Measurements from ENCODE around the gene ATP6V0D1. TPM values are rescaled to one million over a fixed set of nuclear protein-coding genes. Genes with fewer than 3 reads are reported as not detected.

The ATP6V0D1 gene
- total RNA-seq, 1 experiment from 2014 or later: 76.6 TPM

- no peak for DNase-seq
- no TSS peak for BruUV-seq (replicated peaks)
- H3K9me2 ChIP-seq (replicated peaks; ENCODE audit: low read length): no peaks in the 10 kb centered on the region
- H3K79me2 ChIP-seq (ENCODE audit: low read length): no peaks in the 10 kb centered on the region
- no peaks in the 10 kb centered on the region for H3K9me3 ChIP-seq (ENCODE audit: low read length)
- no peak overlapping the region for H3K4me3 ChIP-seq (ENCODE audit: low read length)
- no peaks in the 10 kb centered on the region for H3K27me3 ChIP-seq (ENCODE audit: low read length)
- no peak overlapping the region for H3K9ac ChIP-seq (ENCODE audit: low read length)
- no peaks in the 10 kb centered on the region for H4K20me1 ChIP-seq (ENCODE audit: low read length)
- no peak overlapping the region for H3K27ac ChIP-seq (ENCODE audit: low read length)
- ChIA-PET POLR2A (ENCODE audit: unreplicated experiment) (no interaction called here), CTCF (interaction anchor here (0.7 kb wide), 1 partner anchor 133 kb away, joined by 6 read pairs; no protein-coding TSS in a partner anchor)
- H2AFZ ChIP-seq (ENCODE audit: low read length): no peak overlapping the region
- H3K4me1 ChIP-seq (ENCODE audit: insufficient read depth, low read length): peaks cover 5% of the 10 kb centered on the region; the same call in 1 of the 2 replicates
- ATAC-seq: no peak
- TF ChIP-seq CTCF (conservative IDR thresholded peaks at IDR 0.05; ENCODE audit: low read depth, low read length): no peak
- TF ChIP-seq EZH2phosphoT487 (IDR thresholded peaks at IDR 0.05; ENCODE audit: borderline replicate concordance, low read length): no peak
- no peak for TF ChIP-seq EZH2 (IDR thresholded peaks at IDR 0.05; ENCODE audit: low read length, unreplicated experiment)
- no peaks in the 10 kb centered on the region for H3F3A ChIP-seq (ENCODE audit: low read length, unreplicated experiment)
- H3K4me2 ChIP-seq (ENCODE audit: low read length): no peak overlapping the region
- no peaks in the 10 kb centered on the region for H3K36me3 ChIP-seq (ENCODE audit: low read depth, low read length)
- intact Hi-C loops (cut with micrococcal nuclease): loop anchor here (10.0 kb wide), 1 partner anchor 49 kb away; no protein-coding TSS in a partner anchor
These were observed 87.2 kb downstream of the ATP6V0D1 start for GRCh38 chr16:67393788-67394154.

- BruUV-seq (replicated peaks): no TSS peak
- no peaks in the 10 kb centered on the region for H3K27me3 ChIP-seq (ENCODE audit: low read length)
- H4K20me1 ChIP-seq (ENCODE audit: low read length): no peaks in the 10 kb centered on the region
- no peak within 1 kb of the TSS for H2AFZ ChIP-seq (ENCODE audit: low read length)
- H3K9me2 ChIP-seq (replicated peaks; ENCODE audit: low read length): no peaks in the 10 kb centered on the region
- ChIA-PET POLR2A (ENCODE audit: unreplicated experiment) (no interaction called here), CTCF (interaction anchor here (0.7 kb wide), 1 partner anchor 132 kb away, joined by 6 read pairs; no protein-coding TSS in a partner anchor)
- H3K9ac ChIP-seq (ENCODE audit: low read length): no peak within 1 kb of the TSS
- H3K4me1 ChIP-seq (ENCODE audit: insufficient read depth, low read length): peaks cover 5% of the 10 kb centered on the region; the same call in 1 of the 2 replicates
- TF ChIP-seq EZH2 (IDR thresholded peaks at IDR 0.05; ENCODE audit: low read length, unreplicated experiment): no peak
- H3K27ac ChIP-seq (ENCODE audit: low read length): no peak within 1 kb of the TSS
- H3F3A ChIP-seq (ENCODE audit: low read length, unreplicated experiment): no peaks in the 10 kb centered on the region
- no peaks in the 10 kb centered on the region for H3K9me3 ChIP-seq (ENCODE audit: low read length)
- DNase-seq (no peak), ATAC-seq (no peak)
- H3K4me2 ChIP-seq (ENCODE audit: low read length): no peak within 1 kb of the TSS
- H3K4me3 ChIP-seq (ENCODE audit: low read length): no peak within 1 kb of the TSS
- H3K36me3 ChIP-seq (ENCODE audit: low read depth, low read length): no peaks in the 10 kb centered on the region
- intact Hi-C loops (cut with micrococcal nuclease): loop anchor here (10.0 kb wide), 1 partner anchor 48 kb away; no protein-coding TSS in a partner anchor
- no peaks in the 10 kb centered on the region for H3K79me2 ChIP-seq (ENCODE audit: low read length)
These were observed 87.7 kb downstream of the ATP6V0D1 start, which contains the start of gene TPPP3 for GRCh38 chr16:67393111-67393787. TPPP3 (minus strand) TSS chr16:67393498; CDS start chr16:67391111, 2,387 bp downstream.

- H3K9me2 ChIP-seq (replicated peaks; ENCODE audit: low read length): no peaks in the 10 kb centered on the region
- BruUV-seq (replicated peaks): no TSS peak
- no peak overlapping the region for H3K9ac ChIP-seq (ENCODE audit: low read length)
- no peaks in the 10 kb centered on the region for H3K36me3 ChIP-seq (ENCODE audit: low read depth, low read length)
- H2AFZ ChIP-seq (ENCODE audit: low read length): no peak overlapping the region
- POLR2A ChIA-PET (ENCODE audit: unreplicated experiment): no interaction called here
- DNase-seq (no peak), ATAC-seq (no peak)
- no peaks in the 10 kb centered on the region for H3F3A ChIP-seq (ENCODE audit: low read length, unreplicated experiment)
- H3K9me3 ChIP-seq (ENCODE audit: low read length): no peaks in the 10 kb centered on the region
- H3K27ac ChIP-seq (ENCODE audit: low read length): no peak overlapping the region
- TF ChIP-seq EZH2 (IDR thresholded peaks at IDR 0.05; ENCODE audit: low read length, unreplicated experiment) (no peak), CTCF (conservative IDR thresholded peaks at IDR 0.05; ENCODE audit: low read depth, low read length) (no peak), EZH2phosphoT487 (IDR thresholded peaks at IDR 0.05; ENCODE audit: borderline replicate concordance, low read length) (no peak)
- no peaks in the 10 kb centered on the region for H3K27me3 ChIP-seq (ENCODE audit: low read length)
- H3K4me3 ChIP-seq (ENCODE audit: low read length): no peak overlapping the region
- CTCF ChIA-PET: no interaction called here
- intact Hi-C loops (cut with micrococcal nuclease): loop anchor here (10.0 kb wide), 1 partner anchor 48 kb away; no protein-coding TSS in a partner anchor
- H4K20me1 ChIP-seq (ENCODE audit: low read length): no peaks in the 10 kb centered on the region
- H3K4me1 ChIP-seq (ENCODE audit: insufficient read depth, low read length): peaks cover 5% of the 10 kb centered on the region; the same call in 1 of the 2 replicates
- H3K4me2 ChIP-seq (ENCODE audit: low read length): no peak overlapping the region
- H3K79me2 ChIP-seq (ENCODE audit: low read length): no peaks in the 10 kb centered on the region
These were observed 88.5 kb downstream of the ATP6V0D1 start for GRCh38 chr16:67392301-67393059.

Data from PC-3 (cell line).